ENCODE data around the gene COQ7. TPM values are rescaled to one million over a fixed set of nuclear protein-coding genes. Genes with fewer than 3 reads are reported as not detected.

Gene COQ7
- total and polyA plus RNA-seq, 4 donors: 33.8 to 38.0 (median 35.6) TPM

DNA sequence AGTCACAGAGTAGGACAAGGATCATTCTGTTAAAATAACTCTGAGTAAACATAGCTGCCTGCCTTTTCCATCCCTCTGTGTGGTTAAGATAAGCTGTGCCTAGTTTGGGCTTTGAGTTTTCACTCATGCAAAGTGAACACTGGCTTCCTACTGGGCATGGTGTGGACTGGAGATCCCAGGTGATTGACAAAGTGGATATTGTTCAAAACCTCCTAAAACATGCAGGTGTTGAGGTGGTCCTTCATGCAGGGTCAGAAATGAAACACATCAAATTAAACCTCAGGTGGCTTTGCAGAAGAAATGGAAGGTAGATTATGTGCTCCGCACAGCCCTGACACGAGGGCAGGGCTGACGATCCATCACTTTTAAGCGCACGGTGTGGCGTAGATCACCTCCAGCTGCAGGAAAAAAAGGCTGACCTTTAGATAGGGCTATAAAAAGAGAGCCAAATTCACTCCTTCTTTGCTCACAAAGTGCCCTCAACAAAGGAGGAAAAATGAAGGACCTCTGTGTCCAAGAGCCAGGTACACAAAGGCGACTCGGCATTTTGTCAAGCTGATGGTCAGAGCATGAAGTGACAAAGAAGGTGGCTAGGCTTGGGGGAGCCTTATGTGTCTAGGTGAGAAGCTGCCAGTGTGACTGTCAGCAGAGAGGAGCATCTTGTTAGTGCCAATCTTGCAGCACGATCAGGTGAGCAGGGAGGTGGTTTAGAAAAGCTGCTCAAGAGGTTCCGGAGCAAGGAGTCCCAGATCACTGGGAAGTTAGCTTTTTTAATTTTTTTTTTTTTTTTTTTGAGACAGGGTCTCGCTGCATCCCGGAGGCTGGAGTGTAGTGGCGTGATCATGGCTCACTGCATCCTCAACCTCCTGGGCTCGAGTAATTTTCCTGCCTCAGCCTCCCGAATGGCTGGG is 26.5 kb downstream of the COQ7 start:
- WGBS (ENCODE audit: insufficient coverage): 81% methylated on average over 15 of the region's 15 CpGs
- H3K4me1 ChIP-seq (ENCODE audit: control insufficient read depth, insufficient read depth, low read length): no peaks in the 10 kb centered on the region
- no peaks in the 10 kb centered on the region for H3K9me3 ChIP-seq (ENCODE audit: control insufficient read depth, insufficient read depth, low read length)
- no peak for DNase-seq (ENCODE audit: low read depth in 4 of 6, low spot score in 6 of 6)
- H3K4me3 ChIP-seq (ENCODE audit: low read depth, low read length): no peak overlapping the region
- no peaks in the 10 kb centered on the region for H3K27me3 ChIP-seq (ENCODE audit: control insufficient read depth, insufficient read depth, low read length)
- H3K27ac ChIP-seq (ENCODE audit: low read depth, low read length): no peak overlapping the region
- H3K36me3 ChIP-seq (ENCODE audit: control insufficient read depth, insufficient read depth, low read length): no peaks in the 10 kb centered on the region

DNA sequence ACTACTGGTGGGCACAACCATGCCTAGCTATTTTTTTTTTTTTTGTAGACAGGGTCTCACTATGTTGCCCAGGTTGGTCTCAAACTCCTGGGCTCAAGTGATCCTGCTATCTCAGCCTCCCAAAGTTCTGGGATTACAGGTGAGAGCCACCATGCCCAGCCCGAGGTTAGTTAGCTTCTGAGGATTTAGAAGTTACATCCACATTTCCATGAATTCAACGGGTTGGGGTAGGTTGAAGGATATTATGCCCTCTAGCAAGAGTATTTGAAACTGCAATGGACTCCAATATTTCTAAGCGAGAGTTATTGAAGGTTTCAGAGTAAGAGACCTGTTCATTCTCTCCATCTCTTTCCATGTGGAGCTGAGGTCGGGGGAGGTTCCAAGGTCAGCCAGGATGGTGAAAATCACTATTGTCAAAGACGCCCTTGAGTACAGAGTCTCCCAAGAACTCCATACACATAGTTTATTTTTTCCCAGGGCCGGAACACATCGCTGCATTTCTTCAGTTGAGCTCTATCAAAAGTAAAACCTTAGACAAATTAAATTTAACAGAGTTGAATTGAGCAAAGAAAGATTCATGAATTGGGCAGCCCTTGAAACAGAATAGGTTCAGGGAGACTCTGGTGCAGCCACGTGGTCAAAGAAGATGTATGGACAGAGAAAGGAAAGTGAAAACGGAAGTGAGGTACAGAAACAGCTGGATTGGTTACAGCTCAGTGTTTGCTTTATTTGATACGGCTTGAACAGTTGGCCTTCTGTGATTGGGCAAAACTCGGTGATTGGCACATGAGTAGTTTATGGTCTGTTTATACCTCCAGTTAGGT is 27.3 kb downstream of the COQ7 start:
- Histone ChIP-seq H3K9me3 (ENCODE audit: control insufficient read depth, insufficient read depth, low read length) (no peaks in the 10 kb centered on the region), H3K36me3 (ENCODE audit: control insufficient read depth, insufficient read depth, low read length) (no peaks in the 10 kb centered on the region), H3K27ac (ENCODE audit: low read depth, low read length) (no peak overlapping the region), H3K4me3 (ENCODE audit: low read depth, low read length) (no peak overlapping the region), H3K4me1 (ENCODE audit: control insufficient read depth, insufficient read depth, low read length) (no peaks in the 10 kb centered on the region), H3K27me3 (ENCODE audit: control insufficient read depth, insufficient read depth, low read length) (no peaks in the 10 kb centered on the region)
- WGBS (ENCODE audit: insufficient coverage): 82% methylated on average over 6 of the region's 11 CpGs
- no peak for DNase-seq (ENCODE audit: low read depth in 4 of 6, low spot score in 6 of 6)

DNA sequence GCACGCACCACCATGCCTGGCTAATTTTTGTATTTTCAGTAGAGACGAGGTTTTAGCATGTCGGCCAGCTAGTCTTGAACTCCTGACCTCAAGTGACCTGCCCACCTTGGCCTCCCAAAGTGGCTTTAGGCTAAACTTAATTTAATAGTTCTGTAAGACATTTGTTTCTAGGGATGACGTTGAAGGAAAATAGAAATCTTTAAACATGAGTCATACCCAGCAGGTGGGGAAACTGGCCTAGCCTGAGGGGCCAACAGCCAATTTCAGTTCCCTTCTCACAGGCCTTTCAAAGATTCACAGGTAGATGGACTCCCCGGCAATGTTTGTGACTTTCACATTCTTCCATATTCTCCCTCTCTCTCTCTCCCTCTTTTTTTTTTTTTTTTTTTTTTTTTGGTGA is 28.2 kb downstream of the COQ7 start:
- H3K9me3 ChIP-seq (ENCODE audit: control insufficient read depth, insufficient read depth, low read length): no peaks in the 10 kb centered on the region
- no peaks in the 10 kb centered on the region for H3K4me1 ChIP-seq (ENCODE audit: control insufficient read depth, insufficient read depth, low read length)
- H3K36me3 ChIP-seq (ENCODE audit: control insufficient read depth, insufficient read depth, low read length): no peaks in the 10 kb centered on the region
- DNase-seq (ENCODE audit: low read depth in 4 of 6, low spot score in 6 of 6): no peak
- H3K27me3 ChIP-seq (ENCODE audit: control insufficient read depth, insufficient read depth, low read length): no peaks in the 10 kb centered on the region
- H3K27ac ChIP-seq (ENCODE audit: low read depth, low read length): no peak overlapping the region
- 100% methylated on average over 2 of the region's 5 CpGs for WGBS (ENCODE audit: insufficient coverage)
- no peak overlapping the region for H3K4me3 ChIP-seq (ENCODE audit: low read depth, low read length)

DNA sequence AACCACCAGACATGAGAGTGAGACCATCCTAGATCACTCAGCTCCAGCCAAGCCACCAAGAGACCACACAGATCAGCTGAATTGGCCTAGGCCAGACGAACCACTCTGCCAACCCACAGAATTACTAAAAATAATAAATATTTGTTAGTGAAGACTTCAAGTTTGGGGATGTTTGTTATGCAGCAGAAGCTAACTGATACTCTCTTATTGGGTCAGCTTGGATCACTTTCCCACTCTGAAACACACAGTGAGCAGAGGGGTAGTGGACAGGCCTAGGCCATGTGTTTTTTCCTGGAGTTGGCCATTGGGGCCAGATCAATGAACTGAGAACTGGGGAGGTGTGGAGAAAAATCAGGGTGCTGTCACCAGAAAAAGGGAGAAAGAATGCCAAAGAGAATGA is 30.8 kb downstream of the COQ7 start:
- no CpG with 5 or more reads among the region's 1 CpG for WGBS (ENCODE audit: insufficient coverage)
- Histone ChIP-seq H3K4me3 (ENCODE audit: low read depth, low read length) (no peak overlapping the region), H3K4me1 (ENCODE audit: control insufficient read depth, insufficient read depth, low read length) (no peaks in the 10 kb centered on the region), H3K27me3 (ENCODE audit: control insufficient read depth, insufficient read depth, low read length) (no peaks in the 10 kb centered on the region), H3K36me3 (ENCODE audit: control insufficient read depth, insufficient read depth, low read length) (no peaks in the 10 kb centered on the region), H3K27ac (ENCODE audit: low read depth, low read length) (no peak overlapping the region), H3K9me3 (ENCODE audit: control insufficient read depth, insufficient read depth, low read length) (no peaks in the 10 kb centered on the region)
- DNase-seq (ENCODE audit: low read depth in 4 of 6, low spot score in 6 of 6): no peak

DNA sequence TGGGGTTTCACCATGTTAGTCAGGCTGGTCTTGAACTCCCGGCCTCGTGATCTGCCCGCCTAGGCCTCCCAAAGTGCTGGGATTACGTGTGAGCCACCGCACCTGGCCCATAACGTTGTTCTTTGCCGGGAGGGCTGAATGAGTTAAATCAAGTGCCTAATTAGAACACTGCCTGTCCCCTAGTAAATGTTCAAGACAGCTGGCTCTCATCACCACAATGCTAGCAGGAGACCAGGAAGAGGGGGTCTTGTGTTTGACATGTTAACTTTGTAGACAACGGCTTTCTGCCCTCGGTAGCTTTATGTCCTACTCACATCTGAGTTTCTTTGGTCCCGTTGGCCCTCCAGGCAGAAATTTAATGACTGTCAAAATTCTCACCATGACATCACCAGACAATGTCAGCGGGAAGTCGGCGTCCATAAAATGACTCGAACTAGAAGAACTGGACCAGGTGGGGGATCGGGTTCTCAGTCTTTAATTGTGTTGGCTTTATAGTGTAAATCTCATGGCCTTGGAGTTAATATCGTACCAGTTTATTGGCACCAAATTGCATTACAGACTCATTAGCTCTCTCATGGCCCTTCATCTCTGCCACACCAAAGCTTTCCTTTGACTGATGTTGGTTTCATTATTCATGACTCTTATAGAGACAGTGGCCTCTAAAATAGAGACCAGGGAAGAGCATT is 34.9 kb downstream of the COQ7 start:
- no peaks in the 10 kb centered on the region for H3K27me3 ChIP-seq (ENCODE audit: control insufficient read depth, insufficient read depth, low read length)
- no peaks in the 10 kb centered on the region for H3K36me3 ChIP-seq (ENCODE audit: control insufficient read depth, insufficient read depth, low read length)
- WGBS (ENCODE audit: insufficient coverage): 56% methylated on average over 6 of the region's 16 CpGs
- DNase-seq (ENCODE audit: low read depth in 4 of 6, low spot score in 6 of 6): no peak
- no peaks in the 10 kb centered on the region for H3K9me3 ChIP-seq (ENCODE audit: control insufficient read depth, insufficient read depth, low read length)
- no peak overlapping the region for H3K4me3 ChIP-seq (ENCODE audit: low read depth, low read length)
- H3K27ac ChIP-seq (ENCODE audit: low read depth, low read length): no peak overlapping the region
- H3K4me1 ChIP-seq (ENCODE audit: control insufficient read depth, insufficient read depth, low read length): no peaks in the 10 kb centered on the region

DNA sequence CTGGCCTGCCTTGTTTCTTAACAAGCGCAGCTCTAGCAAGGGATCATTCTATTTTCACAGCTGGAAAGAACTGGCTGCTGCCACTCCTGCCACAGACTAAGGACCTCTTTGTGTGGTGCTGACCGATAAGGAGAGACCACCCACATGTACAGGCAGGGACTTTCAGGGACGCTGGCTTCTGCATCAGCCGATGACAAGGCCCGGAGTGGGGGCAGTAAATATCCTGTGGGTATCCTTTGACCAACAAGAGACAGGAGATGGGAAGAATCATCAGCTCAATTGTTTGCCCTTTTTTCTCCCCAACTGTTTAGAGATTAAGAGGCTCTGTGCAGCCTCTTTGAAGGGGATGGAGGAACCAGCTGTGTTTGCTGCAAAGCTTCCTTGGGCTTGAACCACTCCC is 37.2 kb downstream of the COQ7 start:
- H3K4me3 ChIP-seq (ENCODE audit: low read depth, low read length): no peak overlapping the region
- H3K9me3 ChIP-seq (ENCODE audit: control insufficient read depth, insufficient read depth, low read length): no peaks in the 10 kb centered on the region
- no peak overlapping the region for H3K27ac ChIP-seq (ENCODE audit: low read depth, low read length)
- no peaks in the 10 kb centered on the region for H3K4me1 ChIP-seq (ENCODE audit: control insufficient read depth, insufficient read depth, low read length)
- no peaks in the 10 kb centered on the region for H3K27me3 ChIP-seq (ENCODE audit: control insufficient read depth, insufficient read depth, low read length)
- H3K36me3 ChIP-seq (ENCODE audit: control insufficient read depth, insufficient read depth, low read length): no peaks in the 10 kb centered on the region
- no peak for DNase-seq (ENCODE audit: low read depth in 4 of 6, low spot score in 6 of 6)
- WGBS (ENCODE audit: insufficient coverage): 37% methylated on average over 5 of the region's 5 CpGs

DNA sequence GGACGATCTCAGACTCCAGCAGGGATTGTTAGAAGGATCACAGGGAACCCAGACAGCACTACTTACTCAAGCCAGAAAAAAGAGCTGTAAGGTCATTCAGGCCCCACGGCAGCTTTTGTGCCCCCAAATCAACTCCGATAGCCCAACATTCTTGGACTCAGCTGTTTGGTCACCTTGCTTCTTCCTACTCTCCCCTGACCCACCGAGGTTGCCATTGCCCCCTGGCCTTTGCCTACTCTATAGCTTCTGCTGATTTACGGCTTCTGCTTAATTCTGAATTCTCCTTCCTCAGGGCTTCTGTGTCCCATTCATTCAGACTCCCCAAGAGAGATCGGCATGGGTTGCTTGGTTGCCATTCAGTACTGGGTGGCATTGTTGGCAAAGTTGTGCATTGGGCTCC is 37.7 kb downstream of the COQ7 start:
- H3K27me3 ChIP-seq (ENCODE audit: control insufficient read depth, insufficient read depth, low read length): no peaks in the 10 kb centered on the region
- H3K4me1 ChIP-seq (ENCODE audit: control insufficient read depth, insufficient read depth, low read length): no peaks in the 10 kb centered on the region
- 34% methylated on average over 4 of the region's 6 CpGs for WGBS (ENCODE audit: insufficient coverage)
- H3K27ac ChIP-seq (ENCODE audit: low read depth, low read length): no peak overlapping the region
- H3K4me3 ChIP-seq (ENCODE audit: low read depth, low read length): no peak overlapping the region
- no peaks in the 10 kb centered on the region for H3K36me3 ChIP-seq (ENCODE audit: control insufficient read depth, insufficient read depth, low read length)
- no peak for DNase-seq (ENCODE audit: low read depth in 4 of 6, low spot score in 6 of 6)
- H3K9me3 ChIP-seq (ENCODE audit: control insufficient read depth, insufficient read depth, low read length): no peaks in the 10 kb centered on the region

DNA sequence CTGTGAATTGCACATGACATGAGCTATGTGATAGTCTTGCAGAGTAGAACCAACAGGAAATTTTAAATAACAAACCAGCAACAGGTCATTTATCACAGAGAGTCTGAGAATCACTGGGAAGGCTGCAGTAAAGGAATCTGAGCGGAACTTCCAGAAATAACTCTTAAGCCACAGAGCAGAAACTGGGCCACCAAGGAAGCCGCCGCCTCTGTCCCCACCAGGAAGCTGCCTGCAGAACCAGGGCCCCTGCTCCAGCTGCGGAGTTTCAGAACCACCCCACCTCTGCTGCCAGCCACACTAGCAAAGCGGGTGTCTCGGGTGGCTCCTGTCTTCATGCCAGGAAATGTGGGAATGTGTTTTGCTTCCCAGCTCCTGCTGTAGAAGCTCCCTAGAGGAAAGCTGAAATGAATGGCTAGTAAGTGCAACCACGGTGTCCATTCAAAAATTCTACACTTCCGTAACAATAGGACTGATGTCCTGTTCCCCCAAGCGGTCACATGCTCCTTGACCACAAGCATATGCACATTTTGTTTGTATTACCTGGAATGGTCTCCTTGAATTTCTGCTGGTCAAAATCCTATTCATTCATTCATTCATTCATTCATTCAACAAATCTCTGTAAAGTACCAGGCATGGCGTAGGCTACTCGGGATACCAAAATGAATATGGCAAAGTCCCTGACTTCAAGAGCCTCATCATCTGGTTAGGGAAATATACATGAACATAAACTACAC is 38.6 kb downstream of the COQ7 start:
- no peaks in the 10 kb centered on the region for H3K36me3 ChIP-seq (ENCODE audit: control insufficient read depth, insufficient read depth, low read length)
- no peaks in the 10 kb centered on the region for H3K27me3 ChIP-seq (ENCODE audit: control insufficient read depth, insufficient read depth, low read length)
- H3K4me1 ChIP-seq (ENCODE audit: control insufficient read depth, insufficient read depth, low read length): no peaks in the 10 kb centered on the region
- H3K27ac ChIP-seq (ENCODE audit: low read depth, low read length): no peak overlapping the region
- WGBS (ENCODE audit: insufficient coverage): no CpG with 5 or more reads among the region's 11 CpGs
- no peak overlapping the region for H3K4me3 ChIP-seq (ENCODE audit: low read depth, low read length)
- H3K9me3 ChIP-seq (ENCODE audit: control insufficient read depth, insufficient read depth, low read length): no peaks in the 10 kb centered on the region
- no peak for DNase-seq (ENCODE audit: low read depth in 4 of 6, low spot score in 6 of 6)

DNA sequence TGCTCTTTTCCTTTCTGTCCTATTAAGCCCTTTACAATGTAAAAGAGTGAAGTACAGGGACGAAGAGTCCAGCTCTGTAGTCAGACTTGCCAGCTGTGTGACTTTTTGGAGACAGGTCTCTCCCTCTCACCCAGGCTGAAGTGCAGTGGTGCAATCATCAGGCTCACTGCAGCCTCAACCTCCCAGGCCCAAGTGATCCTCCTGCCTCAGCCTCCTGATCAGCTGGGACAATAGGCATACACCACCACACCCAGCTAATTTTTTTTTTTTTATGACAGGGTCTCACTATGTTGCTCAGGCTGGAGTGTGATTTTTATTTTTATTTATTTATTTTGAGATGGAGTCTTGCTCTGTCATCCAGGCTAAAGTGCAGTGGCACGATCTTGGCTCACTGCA is 39.2 kb downstream of the COQ7 start:
- no peaks in the 10 kb centered on the region for H3K36me3 ChIP-seq (ENCODE audit: control insufficient read depth, insufficient read depth, low read length)
- H3K27ac ChIP-seq (ENCODE audit: low read depth, low read length): no peak overlapping the region
- no peaks in the 10 kb centered on the region for H3K9me3 ChIP-seq (ENCODE audit: control insufficient read depth, insufficient read depth, low read length)
- H3K4me1 ChIP-seq (ENCODE audit: control insufficient read depth, insufficient read depth, low read length): no peaks in the 10 kb centered on the region
- no peak overlapping the region for H3K4me3 ChIP-seq (ENCODE audit: low read depth, low read length)
- 90% methylated on average over 2 of the region's 2 CpGs for WGBS (ENCODE audit: insufficient coverage)
- DNase-seq (ENCODE audit: low read depth in 4 of 6, low spot score in 6 of 6): no peak
- H3K27me3 ChIP-seq (ENCODE audit: control insufficient read depth, insufficient read depth, low read length): no peaks in the 10 kb centered on the region

Data from spinal cord (tissue), 10 donors.